HFFc6 (cell line): ENCODE results near the gene RTP4. TPM values are rescaled to one million over a fixed set of nuclear protein-coding genes. Genes with fewer than 3 reads are reported as not detected.

Experiments used
- DNase-seq: peaks from one replicate; pipeline ENCODE4 v3.0.0-alpha.2; 2018
- H3K27ac Mint-ChIP-seq: 2 replicates; pipeline ENCODE4 v1.8.0; 2020; ENCODE audit warnings: mild to moderate bottlenecking, mixed read lengths
- H3K27me3 Mint-ChIP-seq: 2 replicates; pipeline ENCODE4 v1.8.0; 2021; ENCODE audit warnings: mild to moderate bottlenecking, moderate library complexity, mixed read lengths; ENCODE audit not compliant: insufficient read depth
- H3K36me3 Mint-ChIP-seq: 2 replicates; pipeline ENCODE4 v1.8.0; 2021; ENCODE audit warnings: low read depth, mixed read lengths
- H3K4me1 Mint-ChIP-seq: 2 replicates; pipeline ENCODE4 v1.8.0; 2020; ENCODE audit warnings: low read depth, mixed read lengths
- H3K4me3 Mint-ChIP-seq: 2 replicates; pipeline ENCODE4 v1.8.0; 2020; ENCODE audit warnings: mild to moderate bottlenecking, moderate library complexity, mixed read lengths
- H3K9me3 Mint-ChIP-seq: 2 replicates; pipeline ENCODE4 v1.8.0; 2020; ENCODE audit warnings: mild to moderate bottlenecking, mixed read lengths
- total RNA-seq, 6 experiments: library from RNA; stranded (reverse); fragmentation: NEBNext Ultra II Directional; extraction: Animal tissue kit (Norgen Biotek cat#: 25700); gene quantifications; 2 replicates in 1 of 6; 3 replicates in 5 of 6; pipeline ENCODE4 v1.2.3, GENCODE V29; 2021
- TF ChIP-seq, protein P1 (sequence below): fragments of 200-600 bp; sonication (generic); IDR thresholded peaks from 2 replicates; pipeline ENCODE4 v1.5.0; 2021; ENCODE audit warnings: antibody characterized with exemption, mild to moderate bottlenecking

The RTP4 gene
- total RNA-seq, 6 experiments from 2014 or later: 0.13 TPM; not detected in 5

DNA sequence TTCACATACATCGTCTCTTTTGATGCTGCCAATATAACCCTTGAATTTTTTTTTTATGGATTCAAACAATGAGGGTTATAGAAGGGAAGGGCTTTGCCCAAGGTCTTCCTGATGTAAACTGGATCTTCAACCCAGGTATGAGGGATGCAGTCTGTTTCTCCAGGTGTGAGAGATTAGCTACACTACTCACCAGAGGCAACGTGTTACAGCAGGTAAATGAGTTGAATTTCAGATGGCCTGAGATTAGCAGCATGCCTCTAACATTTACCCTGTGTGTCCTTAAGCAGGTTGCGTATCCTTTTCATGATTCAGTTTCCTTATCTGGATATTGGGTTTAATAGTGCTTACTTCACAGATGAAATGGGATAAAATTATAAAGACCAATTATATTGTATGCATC, 1.9 kb downstream of the RTP4 start:
- H3K36me3 Mint-ChIP-seq: no peaks in the 10 kb centered on the region
- H3K9me3 Mint-ChIP-seq: no peaks in the 10 kb centered on the region
- DNase-seq: no peak
- no peak overlapping the region for H3K27ac Mint-ChIP-seq
- peaks cover 19% of the 10 kb centered on the region for H3K27me3 Mint-ChIP-seq
- no peak overlapping the region for H3K4me3 Mint-ChIP-seq
- TF ChIP-seq, protein P1, sequence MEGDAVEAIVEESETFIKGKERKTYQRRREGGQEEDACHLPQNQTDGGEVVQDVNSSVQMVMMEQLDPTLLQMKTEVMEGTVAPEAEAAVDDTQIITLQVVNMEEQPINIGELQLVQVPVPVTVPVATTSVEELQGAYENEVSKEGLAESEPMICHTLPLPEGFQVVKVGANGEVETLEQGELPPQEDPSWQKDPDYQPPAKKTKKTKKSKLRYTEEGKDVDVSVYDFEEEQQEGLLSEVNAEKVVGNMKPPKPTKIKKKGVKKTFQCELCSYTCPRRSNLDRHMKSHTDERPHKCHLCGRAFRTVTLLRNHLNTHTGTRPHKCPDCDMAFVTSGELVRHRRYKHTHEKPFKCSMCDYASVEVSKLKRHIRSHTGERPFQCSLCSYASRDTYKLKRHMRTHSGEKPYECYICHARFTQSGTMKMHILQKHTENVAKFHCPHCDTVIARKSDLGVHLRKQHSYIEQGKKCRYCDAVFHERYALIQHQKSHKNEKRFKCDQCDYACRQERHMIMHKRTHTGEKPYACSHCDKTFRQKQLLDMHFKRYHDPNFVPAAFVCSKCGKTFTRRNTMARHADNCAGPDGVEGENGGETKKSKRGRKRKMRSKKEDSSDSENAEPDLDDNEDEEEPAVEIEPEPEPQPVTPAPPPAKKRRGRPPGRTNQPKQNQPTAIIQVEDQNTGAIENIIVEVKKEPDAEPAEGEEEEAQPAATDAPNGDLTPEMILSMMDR: no peak
- H3K4me1 Mint-ChIP-seq: peaks cover 9% of the 10 kb centered on the region; the same call in 1 of the 2 replicates

DNA sequence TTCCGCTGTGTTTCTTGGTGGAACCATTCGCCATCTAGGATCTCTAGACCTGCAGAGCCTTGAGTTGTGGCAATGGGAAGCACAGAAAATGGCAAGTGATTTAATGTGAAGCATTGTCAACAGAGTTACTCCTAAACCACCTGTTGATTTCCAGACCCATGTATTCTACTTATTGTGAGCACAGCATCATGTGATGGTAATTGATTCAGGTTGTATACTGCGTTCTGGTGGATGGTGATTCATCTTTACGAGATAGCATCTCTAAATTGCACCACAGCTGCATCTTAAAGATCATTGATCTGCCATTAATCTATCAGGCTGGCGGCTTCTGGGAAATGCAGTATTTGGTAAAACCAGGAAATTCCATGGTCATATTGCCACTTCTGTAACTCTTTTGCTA, 7.4 kb downstream of the RTP4 start:
- no peak overlapping the region for H3K27ac Mint-ChIP-seq
- TF ChIP-seq, protein P1: no peak
- H3K4me1 Mint-ChIP-seq: no peaks in the 10 kb centered on the region
- no peak for DNase-seq
- H3K27me3 Mint-ChIP-seq: peaks cover 19% of the 10 kb centered on the region
- H3K4me3 Mint-ChIP-seq: no peak overlapping the region
- H3K9me3 Mint-ChIP-seq: no peaks in the 10 kb centered on the region
- no peaks in the 10 kb centered on the region for H3K36me3 Mint-ChIP-seq

DNA sequence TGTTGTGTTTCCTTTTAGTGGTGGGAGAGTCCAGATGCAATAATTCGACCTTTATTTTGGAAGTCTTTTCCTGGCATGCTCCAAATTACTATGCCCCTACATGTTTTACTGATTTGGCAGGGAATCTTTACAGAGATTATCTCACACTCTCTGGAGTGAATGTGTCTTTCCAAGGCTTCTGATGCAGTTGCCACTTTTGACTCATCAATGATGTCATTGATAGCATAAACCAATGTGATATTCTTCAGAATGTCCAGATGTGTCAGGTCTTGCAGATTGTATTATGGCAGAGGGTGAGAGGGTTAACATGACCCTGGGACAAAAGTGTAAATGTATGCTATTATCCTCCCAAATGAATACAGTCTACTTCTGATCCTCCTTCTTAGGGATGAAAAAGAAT, 9.7 kb downstream of the RTP4 start:
- Mint-ChIP-seq H3K27ac (no peak overlapping the region), H3K36me3 (no peaks in the 10 kb centered on the region), H3K27me3 (peaks cover 17% of the 10 kb centered on the region), H3K4me3 (no peak overlapping the region), H3K9me3 (no peaks in the 10 kb centered on the region), H3K4me1 (peaks cover 6% of the 10 kb centered on the region)
- TF ChIP-seq, protein P1: no peak
- DNase-seq: no peak

DNA sequence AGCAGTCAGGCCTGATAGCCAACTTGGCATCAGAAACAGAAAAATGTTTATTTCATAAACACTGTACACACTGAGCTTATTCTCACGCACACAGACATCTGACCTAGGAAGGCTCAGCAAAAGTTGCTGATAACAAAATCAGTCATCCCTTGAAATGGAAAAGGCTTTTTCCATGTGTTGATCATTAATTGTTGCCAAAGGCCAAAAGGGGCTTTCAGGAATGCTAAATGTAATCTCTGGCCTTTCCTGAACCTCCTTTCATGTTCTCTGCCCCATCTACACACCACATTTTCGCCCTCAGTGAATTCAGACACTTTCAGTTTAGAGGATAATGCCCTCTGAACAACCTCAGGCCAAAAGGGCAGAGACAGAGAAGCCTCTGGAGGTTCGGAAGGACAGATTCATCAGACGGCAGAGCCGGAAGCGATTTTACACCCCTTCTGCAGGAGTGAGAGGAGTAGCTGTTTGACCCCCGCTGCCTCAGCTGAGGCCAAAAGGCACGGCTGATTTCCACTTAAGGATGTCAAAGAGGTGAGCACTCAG, 14.5 kb downstream of the RTP4 start:
- Mint-ChIP-seq H3K4me3 (peak overlapping the region; percentile 20; the same call in 1 of the 2 replicates), H3K27ac (no peak overlapping the region), H3K9me3 (no peaks in the 10 kb centered on the region), H3K36me3 (no peaks in the 10 kb centered on the region), H3K27me3 (peaks cover 2% of the 10 kb centered on the region; the same call in 1 of the 2 replicates), H3K4me1 (peaks cover 9% of the 10 kb centered on the region)
- no peak for DNase-seq
- TF ChIP-seq, protein P1: no peak

DNA sequence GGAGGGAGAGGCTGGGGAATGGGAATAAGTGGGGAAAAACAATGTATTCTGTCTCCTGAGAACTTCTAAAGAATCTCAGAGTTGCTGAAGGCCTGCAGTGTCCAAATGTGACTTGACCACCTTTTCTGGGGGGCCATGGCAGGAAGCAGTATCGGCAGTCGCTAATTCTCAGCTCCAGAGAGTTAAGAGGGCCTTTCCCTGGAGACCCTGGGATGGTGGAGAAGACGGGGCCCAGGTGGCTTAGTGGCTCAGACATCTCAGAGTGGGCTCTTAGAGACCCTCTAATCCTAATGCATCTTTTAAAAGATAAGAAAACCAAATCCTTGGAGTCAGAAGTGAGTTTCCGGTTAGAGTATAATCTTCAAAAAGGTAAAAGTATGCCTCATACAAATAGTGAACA, 15.1 kb downstream of the RTP4 start:
- Mint-ChIP-seq H3K27ac (no peak overlapping the region), H3K9me3 (no peaks in the 10 kb centered on the region), H3K27me3 (peaks cover 2% of the 10 kb centered on the region; the same call in 1 of the 2 replicates), H3K4me3 (no peak overlapping the region), H3K4me1 (peaks cover 9% of the 10 kb centered on the region), H3K36me3 (no peaks in the 10 kb centered on the region)
- TF ChIP-seq, protein P1: no peak
- DNase-seq: no peak
